Stimulated activated CD4-positive, alpha-beta T cell treated with anti-CD3 and anti-CD28 coated beads, Interleukin-15, amount 100 ng/mL, for 1 hour (primary cell): ENCODE data around the gene ZNF605.
"Not testable (repeated sequence)": the region's sequence is repeated elsewhere in the genome, so short reads cannot be mapped to it uniquely, and the experiment has no call there.

Experiments
- DNase-seq, 2 donors: peaks; one replicate each; pipeline ENCODE4 v3.0.0-alpha.2; 2020; ENCODE audit warnings: low read depth in 1 of 2, low spot score in 1 of 2

Gene ZNF605

GRCh38 chr12:132949936-132950837 lies 5.9 kb downstream of the ZNF605 start:
- DNase-seq: no peak

GRCh38 chr12:132948146-132949066 lies 7.7 kb downstream of the ZNF605 start:
- DNase-seq: no peak

GRCh38 chr12:132946246-132946820 lies 9.8 kb downstream of the ZNF605 start:
- no peak for DNase-seq

GRCh38 chr12:132945806-132946205 lies 10.3 kb downstream of the ZNF605 start:
- no peak for DNase-seq

GRCh38 chr12:132942611-132943010 lies 13.5 kb downstream of the ZNF605 start:
- no peak for DNase-seq

GRCh38 chr12:132941336-132941954 lies 14.7 kb downstream of the ZNF605 start:
- DNase-seq: no peak

GRCh38 chr12:132940071-132940719 lies 15.9 kb downstream of the ZNF605 start:
- DNase-seq: no peak

- not testable (repeated sequence) for DNase-seq
Observed at GRCh38 chr12:132938807-132939206, 17.3 kb downstream of the ZNF605 start.

- DNase-seq: no peak
Observed at GRCh38 chr12:132937476-132937875, 18.6 kb downstream of the ZNF605 start.

- DNase-seq: not testable (repeated sequence)
Observed at GRCh38 chr12:132936921-132937320, 19.2 kb downstream of the ZNF605 start.

- no peak for DNase-seq
Observed at GRCh38 chr12:132936163-132936562, 19.9 kb downstream of the ZNF605 start.

- no peak for DNase-seq
Observed at GRCh38 chr12:132926415-132926833, 29.7 kb downstream of the ZNF605 start.

GRCh38 chr12:132925597-132926414 lies 30.3 kb downstream of the ZNF605 start:
- DNase-seq: no peak

- no peak for DNase-seq
Observed at GRCh38 chr12:132924356-132924755, 31.8 kb downstream of the ZNF605 start.

GRCh38 chr12:132923356-132923909 lies 32.7 kb downstream of the ZNF605 start:
- DNase-seq: no peak

GRCh38 chr12:132922676-132923075 lies 33.4 kb downstream of the ZNF605 start:
- DNase-seq: no peak

GRCh38 chr12:132921685-132922084 lies 34.4 kb downstream of the ZNF605 start:
- DNase-seq: no peak

GRCh38 chr12:132918680-132919079 lies 37.4 kb downstream of the ZNF605 start:
- DNase-seq: no peak

- no peak for DNase-seq
Observed at GRCh38 chr12:132909030-132909368, 47.1 kb downstream of the ZNF605 start.
